HepG2 (cell line): ENCODE results near the gene TMEM134. TPM values are rescaled to one million over a fixed set of nuclear protein-coding genes. Genes with fewer than 3 reads are reported as not detected.
A peak's percentile ranks its signal among the peaks of the same experiment; 100 is the strongest.

Experiments used
- ATAC-seq: fragments of 200-7000 bp; cut with Tn5 transposase; 3 replicates; pipeline ENCODE4 v1.9.1; 2020; ENCODE audit warnings: mild to moderate bottlenecking, moderate library complexity
- BruUV-seq: library from RNA; stranded (reverse); fragments of 400-500 nt; replicated peaks from 2 replicates; lab custom pipeline; 2021; lab: Mats Ljungman, UMichigan
- CTCF ChIA-PET: fragments of 300-600 bp; formaldehyde crosslinking; extraction: SDS; loops from one replicate; lab custom pipeline; 2021; ENCODE audit warnings: low total read pairs, inconsistent platforms, low intra/inter-chr PET ratio; lab: Yijun Ruan, JAX
- POLR2A ChIA-PET: fragments of 350-600 bp; sonication (Branson Sonifier 250); formaldehyde crosslinking; loops from one replicate; lab custom pipeline; 2020; ENCODE audit warnings: antibody characterized with exemption, inconsistent platforms; lab: Yijun Ruan, JAX
- DNase-seq: peaks from one replicate; pipeline ENCODE4 v3.0.0-alpha.2; 2015; ENCODE audit warnings: low spot score
- FAIRE-seq: peaks from 3 replicates; lab custom pipeline; 2011; peaks lifted over from hg19 to GRCh38; lab: Jason Lieb, UNC
- H2AFZ ChIP-seq: one replicate; pipeline ENCODE4 v1.6.1; 2011; ENCODE audit warnings: low read length, inconsistent platforms
- H3K27ac ChIP-seq: fragments of 300-600 bp; 3 replicates; pipeline ENCODE4 v1.8.0; 2011; ENCODE audit warnings: mixed run types, mild to moderate bottlenecking, mixed read lengths, low read length, inconsistent platforms; ENCODE audit not compliant: insufficient read depth; ENCODE audit errors: extremely low read length
- H3K27me3 ChIP-seq, 2 experiments: fragments of 200-600 bp in 1 of 2; 2 replicates in 1 of 2; 3 replicates in 1 of 2; pipeline versions ENCODE4 v1.6.0 to v1.8.0; 2011; ENCODE audit warnings: low read length in 2 of 2, mild to moderate bottlenecking in 2 of 2, moderate library complexity in 2 of 2, inconsistent platforms in 1 of 2; ENCODE audit not compliant: insufficient read depth in 2 of 2, control insufficient read depth in 1 of 2
- H3K36me3 ChIP-seq, 2 experiments: fragments of 200-600 bp in 1 of 2; replicated peaks in 1 of 2; 2 replicates in 1 of 2; 3 replicates in 1 of 2; pipeline versions ENCODE4 v1.5.1 to v1.8.0; 2011; ENCODE audit warnings: low read length in 2 of 2, inconsistent platforms in 1 of 2; ENCODE audit not compliant: insufficient read depth in 2 of 2, control insufficient read depth in 1 of 2
- H3K4me1 ChIP-seq: 2 replicates; pipeline ENCODE4 v1.5.1; 2012; ENCODE audit warnings: low read length, inconsistent platforms; ENCODE audit not compliant: insufficient read depth
- H3K4me2 ChIP-seq: 2 replicates; pipeline ENCODE4 v1.6.0; 2011; ENCODE audit warnings: low read depth, low read length, inconsistent platforms
- H3K4me3 ChIP-seq, 3 experiments: fragments of 200-600 bp in 1 of 3; sonication (generic), shearing (Covaris generic) in 1 of 3; replicated peaks in 1 of 3; 2 replicates each; pipeline ENCODE4 v1.5.1; 2011 to 2016; ENCODE audit warnings: low read length in 3 of 3, inconsistent platforms in 2 of 3, low read depth in 2 of 3, mild to moderate bottlenecking in 2 of 3, control low read depth in 1 of 3, mixed read lengths in 1 of 3; ENCODE audit not compliant: insufficient read depth in 1 of 3
- H3K79me2 ChIP-seq: one replicate; pipeline ENCODE4 v1.6.1; 2011; ENCODE audit warnings: low read length, inconsistent platforms; ENCODE audit not compliant: insufficient read depth
- H3K9ac ChIP-seq: 2 replicates; pipeline ENCODE4 v1.6.0; 2011; ENCODE audit warnings: mild to moderate bottlenecking, low read depth, low read length, inconsistent platforms; ENCODE audit not compliant: insufficient read depth
- H3K9me3 ChIP-seq: 2 replicates; pipeline ENCODE4 v1.5.1; 2012; ENCODE audit warnings: mild to moderate bottlenecking, low read length
- H4K20me1 ChIP-seq: 2 replicates; pipeline ENCODE4 v1.6.0; 2011; ENCODE audit warnings: inconsistent platforms, mild to moderate bottlenecking, low read length, moderate library complexity; ENCODE audit not compliant: insufficient read depth
- AGO2 ChIP-seq: fragments of 200-400 bp; formaldehyde crosslinking; optimal IDR thresholded peaks from 2 replicates; pipeline ENCODE3; 2017; ENCODE audit warnings: mild to moderate bottlenecking, low read depth, low read length, moderate library complexity
- ATF2 ChIP-seq: sonication (generic); formaldehyde crosslinking; IDR thresholded peaks from 2 replicates; pipeline ENCODE4 v1.4.0; 2020; ENCODE audit warnings: missing genetic modification reagents
- BRD4 ChIP-seq: sonication (generic); formaldehyde crosslinking; IDR thresholded peaks from 2 replicates; pipeline ENCODE4 v1.4.0; 2020; ENCODE audit warnings: missing genetic modification reagents
- ELF3 ChIP-seq: IDR thresholded peaks from 2 replicates; pipeline ENCODE4 v1.6.1; 2016; ENCODE audit warnings: missing genetic modification reagents, missing compliant biosample characterization
- GMEB1 ChIP-seq: sonication (generic); formaldehyde crosslinking; IDR thresholded peaks from 2 replicates; pipeline ENCODE4 v1.5.1; 2020; ENCODE audit warnings: missing genetic modification reagents, mild to moderate bottlenecking, borderline replicate concordance
- ISX ChIP-seq: sonication (generic); formaldehyde crosslinking; conservative IDR thresholded peaks from 2 replicates; pipeline ENCODE4 v1.5.0; 2020; ENCODE audit warnings: missing genetic modification reagents
- RBFOX2 ChIP-seq: fragments of 200-400 bp; formaldehyde crosslinking; IDR thresholded peaks from 2 replicates; pipeline ENCODE4 v1.6.1; 2017; ENCODE audit warnings: low read depth, mild to moderate bottlenecking, low read length
- ZBED4 ChIP-seq: sonication (generic); formaldehyde crosslinking; IDR thresholded peaks from 2 replicates; pipeline ENCODE4 v1.4.0; 2020; ENCODE audit warnings: missing genetic modification reagents, borderline replicate concordance
- ZNF350 ChIP-seq: sonication (generic); formaldehyde crosslinking; IDR thresholded peaks from 2 replicates; pipeline ENCODE4 v1.4.0; 2020; ENCODE audit warnings: mild to moderate bottlenecking, low read depth, missing genetic modification reagents, borderline replicate concordance
- ZNF737 ChIP-seq: sonication (generic); formaldehyde crosslinking; IDR thresholded peaks from 2 replicates; pipeline ENCODE4 v1.5.0; 2020; ENCODE audit warnings: missing genetic modification reagents, mild to moderate bottlenecking, borderline replicate concordance
- ZNF768 ChIP-seq: sonication (generic); formaldehyde crosslinking; IDR thresholded peaks from 2 replicates; pipeline ENCODE4 v1.4.0; 2020; ENCODE audit warnings: missing genetic modification reagents
- ZNF773 ChIP-seq: sonication (generic); formaldehyde crosslinking; IDR thresholded peaks from 2 replicates; pipeline ENCODE4 v1.4.0; 2020; ENCODE audit warnings: missing genetic modification reagents, borderline replicate concordance
- ZNF879 ChIP-seq: sonication (generic); formaldehyde crosslinking; IDR thresholded peaks from 2 replicates; pipeline ENCODE4 v1.8.1; 2023; ENCODE audit warnings: missing genetic modification reagents
- WGBS: methylation state at CpG from one replicate; pipeline ENCODE4 v1.1.6; 2017; ENCODE audit warnings: low lambda C conversion rate; 5-methylcytosine and 5-hydroxymethylcytosine counted together
- in situ Hi-C: cut with HindIII; loops from 2 replicates; pipeline ENCODE4 v1.10.0; 2017; ENCODE audit warnings: low pct_unique_long_range_greater_than_20kb; ENCODE audit not compliant: extremely low pct_ligation_motif_present
- intact Hi-C: fragments of 100-400 bp; cut with micrococcal nuclease; formaldehyde crosslinking; loops from one replicate; pipeline ENCODE4 v1.10.0; 2022; ENCODE audit not compliant: unreplicated experiment
- polyA plus RNA-seq, 8 experiments: library from polyadenylated mRNA; depleted of rRNA in 3 of 8; stranded (reverse) in 7 of 8; unstranded in 1 of 8; fragments of >200 nt; fragmentation: Illumina TruSeq in 4 of 8; extraction: Trizol in 4 of 8; gene quantifications; 2 replicates each; pipeline versions ENCODE4 v1.2.1 to v1.2.3, GENCODE V29; 2011 to 2016; ENCODE audit warnings: low read depth in 4 of 8, missing spikeins in 1 of 8, mixed read lengths in 1 of 8; ENCODE audit not compliant: insufficient read depth in 1 of 8
- total RNA-seq, 5 experiments: library from RNA; depleted of rRNA; stranded (reverse); fragments of >200 nt; fragmentation: Illumina TruSeq; extraction: Trizol; gene quantifications; 2 replicates each; pipeline ENCODE4 v1.2.3, GENCODE V29; 2016; ENCODE audit warnings: low read depth in 1 of 5

The TMEM134 gene
- total and polyA plus RNA-seq, 2 of the 13 experiments (the other 11 are each of a cell fraction or from before 2014, with no cell fraction given): 6.9 to 26.9 TPM

- TF ChIP-seq GMEB1 (CRISPR knock-in tag) (no peak), AGO2 (peak; percentile 32)
Measured at GRCh38 chr11:67439321-67440228, 29.5 kb downstream of the TMEM134 start (continued).

- no peaks in the 10 kb centered on the region for H4K20me1 ChIP-seq
- H3K4me3 ChIP-seq: no peak overlapping the region
- CTCF ChIA-PET: no interaction called here
- H3K9me3 ChIP-seq: no peaks in the 10 kb centered on the region
- H3K27ac ChIP-seq: no peak overlapping the region
- in situ Hi-C loops (no loop called here), intact Hi-C loops (no loop called here)
- 91% methylated on average over 7 of the region's 41 CpGs for WGBS
- H3K79me2 ChIP-seq: peaks cover 3% of the 10 kb centered on the region
- H2AFZ ChIP-seq: no peak overlapping the region
- no peaks in the 10 kb centered on the region for H3K27me3 ChIP-seq
- H3K36me3 ChIP-seq: peaks cover 8 to 14% of the 10 kb centered on the region in 2 experiments; a peak in 4 of 5 replicates
- peaks cover 8% of the 10 kb centered on the region for H3K4me1 ChIP-seq
- H3K9ac ChIP-seq: no peak overlapping the region
- FAIRE-seq (no peak), ATAC-seq (no peak), DNase-seq (no peak)
- no TSS peak for BruUV-seq
- no peak overlapping the region for H3K4me2 ChIP-seq
- POLR2A ChIA-PET: interaction anchor here (1.0 to 1.1 kb wide), 2 partner anchors 10 to 27 kb away, joined by 3 to 5 read pairs; partner anchors contain the start of gene RPS6KB2
- TF ChIP-seq ZBED4 (no peak), ZNF350 (CRISPR knock-in tag) (no peak), ISX (CRISPR knock-in tag) (no peak), ELF3 (CRISPR knock-in tag) (no peak), ATF2 (CRISPR knock-in tag) (no peak), ZNF879 (CRISPR knock-in tag) (no peak), RBFOX2 (peak; percentile 68), ZNF773 (CRISPR knock-in tag) (no peak), ZNF737 (no peak), BRD4 (CRISPR knock-in tag) (no peak), ZNF768 (CRISPR knock-in tag) (peak; percentile 91)
Measured at GRCh38 chr11:67438158-67438902, 30.7 kb downstream of the TMEM134 start.
